SK-N-SH (cell line): ENCODE measurements around the gene NMNAT2.

Source experiments
- CHD2 ChIP-seq: fragments of 150-350 bp; IDR thresholded peaks from 2 replicates; pipeline ENCODE4 v1.6.1; 2018; ENCODE audit warnings: low read length; ENCODE audit not compliant: partially characterized antibody
- EZH2phosphoT487 ChIP-seq: fragments of 200-600 bp; sonication (generic); IDR thresholded peaks from 2 replicates; pipeline ENCODE4 v1.6.1; 2017; ENCODE audit warnings: low read depth, mixed run types, mild to moderate bottlenecking, antibody characterized with exemption, moderate library complexity, borderline replicate concordance
- FOXJ3 ChIP-seq: sonication (generic); formaldehyde crosslinking; IDR thresholded peaks from 2 replicates; pipeline ENCODE4 v1.5.1; 2020; ENCODE audit warnings: mild to moderate bottlenecking, missing genetic modification reagents
- FOXM1 ChIP-seq: IDR thresholded peaks from 2 replicates; pipeline ENCODE4 v1.4.0; 2012; ENCODE audit warnings: low read depth, mild to moderate bottlenecking
- POLR2AphosphoS5 ChIP-seq: IDR thresholded peaks from 2 replicates; pipeline ENCODE4 v1.6.1; 2012; ENCODE audit warnings: low read depth, low read length
- RAD21 ChIP-seq: IDR thresholded peaks from 2 replicates; pipeline ENCODE4 v1.6.1; 2012; ENCODE audit warnings: mild to moderate bottlenecking, low read length
- RCOR1 ChIP-seq: fragments of 150-350 bp; IDR thresholded peaks from 2 replicates; pipeline ENCODE4 v1.6.1; 2017; ENCODE audit warnings: antibody characterized with exemption, low read length
- SIN3A ChIP-seq: IDR thresholded peaks from 2 replicates; pipeline ENCODE4 v1.6.1; 2012; ENCODE audit warnings: low read depth, mild to moderate bottlenecking, low read length, moderate library complexity, borderline replicate concordance
- TAF1 ChIP-seq: IDR thresholded peaks from 2 replicates; pipeline ENCODE4 v1.6.1; 2012; ENCODE audit warnings: low read depth, mild to moderate bottlenecking, low read length, moderate library complexity, borderline replicate concordance
- YY1 ChIP-seq: IDR thresholded peaks from 2 replicates; pipeline ENCODE4 v1.4.0; 2012; ENCODE audit warnings: low read depth, mild to moderate bottlenecking
- TF ChIP-seq, protein P1 (sequence below): IDR thresholded peaks from 2 replicates; pipeline ENCODE4 v1.6.1; 2012; ENCODE audit warnings: mild to moderate bottlenecking, low read depth, low read length, moderate library complexity
- TF ChIP-seq, protein P2 (sequence below): fragments of 200-600 bp; sonication (generic); IDR thresholded peaks from 2 replicates; pipeline ENCODE4 v1.6.1; 2017; ENCODE audit warnings: antibody characterized with exemption, mild to moderate bottlenecking, moderate library complexity

DNA sequence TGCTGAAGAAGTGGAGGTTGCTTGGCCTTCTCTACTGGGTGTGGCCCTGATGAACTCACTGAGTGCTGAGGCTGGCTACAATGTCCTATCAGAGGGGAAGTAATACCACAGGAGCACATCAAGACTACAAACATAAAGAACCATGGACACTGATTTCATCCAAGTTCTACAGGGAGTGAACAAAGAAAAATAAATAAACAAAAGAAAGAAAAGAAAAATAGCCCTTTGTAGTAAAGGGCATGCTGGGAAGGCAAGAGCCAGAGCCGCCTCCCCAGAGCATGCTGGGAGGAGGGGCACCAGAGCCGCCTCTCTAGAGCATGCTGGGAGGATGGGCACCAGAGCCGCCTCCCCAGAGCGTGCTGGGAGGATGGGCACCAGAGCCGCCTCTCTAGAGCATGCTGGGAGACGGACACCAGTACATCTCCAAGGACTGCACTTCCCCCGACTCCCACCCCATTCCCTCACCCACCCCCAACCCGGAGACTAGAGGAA is 166.2 kb downstream of the NMNAT2 start:
- no peak for TF ChIP-seq TAF1
- no peak for TF ChIP-seq RCOR1
- TF ChIP-seq SIN3A, result no peak
- TF ChIP-seq, protein P1, sequence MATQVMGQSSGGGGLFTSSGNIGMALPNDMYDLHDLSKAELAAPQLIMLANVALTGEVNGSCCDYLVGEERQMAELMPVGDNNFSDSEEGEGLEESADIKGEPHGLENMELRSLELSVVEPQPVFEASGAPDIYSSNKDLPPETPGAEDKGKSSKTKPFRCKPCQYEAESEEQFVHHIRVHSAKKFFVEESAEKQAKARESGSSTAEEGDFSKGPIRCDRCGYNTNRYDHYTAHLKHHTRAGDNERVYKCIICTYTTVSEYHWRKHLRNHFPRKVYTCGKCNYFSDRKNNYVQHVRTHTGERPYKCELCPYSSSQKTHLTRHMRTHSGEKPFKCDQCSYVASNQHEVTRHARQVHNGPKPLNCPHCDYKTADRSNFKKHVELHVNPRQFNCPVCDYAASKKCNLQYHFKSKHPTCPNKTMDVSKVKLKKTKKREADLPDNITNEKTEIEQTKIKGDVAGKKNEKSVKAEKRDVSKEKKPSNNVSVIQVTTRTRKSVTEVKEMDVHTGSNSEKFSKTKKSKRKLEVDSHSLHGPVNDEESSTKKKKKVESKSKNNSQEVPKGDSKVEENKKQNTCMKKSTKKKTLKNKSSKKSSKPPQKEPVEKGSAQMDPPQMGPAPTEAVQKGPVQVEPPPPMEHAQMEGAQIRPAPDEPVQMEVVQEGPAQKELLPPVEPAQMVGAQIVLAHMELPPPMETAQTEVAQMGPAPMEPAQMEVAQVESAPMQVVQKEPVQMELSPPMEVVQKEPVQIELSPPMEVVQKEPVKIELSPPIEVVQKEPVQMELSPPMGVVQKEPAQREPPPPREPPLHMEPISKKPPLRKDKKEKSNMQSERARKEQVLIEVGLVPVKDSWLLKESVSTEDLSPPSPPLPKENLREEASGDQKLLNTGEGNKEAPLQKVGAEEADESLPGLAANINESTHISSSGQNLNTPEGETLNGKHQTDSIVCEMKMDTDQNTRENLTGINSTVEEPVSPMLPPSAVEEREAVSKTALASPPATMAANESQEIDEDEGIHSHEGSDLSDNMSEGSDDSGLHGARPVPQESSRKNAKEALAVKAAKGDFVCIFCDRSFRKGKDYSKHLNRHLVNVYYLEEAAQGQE, result no peak
- no peak for TF ChIP-seq POLR2AphosphoS5
- TF ChIP-seq CHD2, result no peak
- no peak for TF ChIP-seq FOXJ3
- no peak for TF ChIP-seq EZH2phosphoT487
- TF ChIP-seq FOXM1, result no peak
- TF ChIP-seq, protein P2, sequence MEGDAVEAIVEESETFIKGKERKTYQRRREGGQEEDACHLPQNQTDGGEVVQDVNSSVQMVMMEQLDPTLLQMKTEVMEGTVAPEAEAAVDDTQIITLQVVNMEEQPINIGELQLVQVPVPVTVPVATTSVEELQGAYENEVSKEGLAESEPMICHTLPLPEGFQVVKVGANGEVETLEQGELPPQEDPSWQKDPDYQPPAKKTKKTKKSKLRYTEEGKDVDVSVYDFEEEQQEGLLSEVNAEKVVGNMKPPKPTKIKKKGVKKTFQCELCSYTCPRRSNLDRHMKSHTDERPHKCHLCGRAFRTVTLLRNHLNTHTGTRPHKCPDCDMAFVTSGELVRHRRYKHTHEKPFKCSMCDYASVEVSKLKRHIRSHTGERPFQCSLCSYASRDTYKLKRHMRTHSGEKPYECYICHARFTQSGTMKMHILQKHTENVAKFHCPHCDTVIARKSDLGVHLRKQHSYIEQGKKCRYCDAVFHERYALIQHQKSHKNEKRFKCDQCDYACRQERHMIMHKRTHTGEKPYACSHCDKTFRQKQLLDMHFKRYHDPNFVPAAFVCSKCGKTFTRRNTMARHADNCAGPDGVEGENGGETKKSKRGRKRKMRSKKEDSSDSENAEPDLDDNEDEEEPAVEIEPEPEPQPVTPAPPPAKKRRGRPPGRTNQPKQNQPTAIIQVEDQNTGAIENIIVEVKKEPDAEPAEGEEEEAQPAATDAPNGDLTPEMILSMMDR, result no peak
- no peak for TF ChIP-seq YY1
- TF ChIP-seq RAD21, result no peak
